Measurements from ENCODE around the gene G3BP1.

DNA sequence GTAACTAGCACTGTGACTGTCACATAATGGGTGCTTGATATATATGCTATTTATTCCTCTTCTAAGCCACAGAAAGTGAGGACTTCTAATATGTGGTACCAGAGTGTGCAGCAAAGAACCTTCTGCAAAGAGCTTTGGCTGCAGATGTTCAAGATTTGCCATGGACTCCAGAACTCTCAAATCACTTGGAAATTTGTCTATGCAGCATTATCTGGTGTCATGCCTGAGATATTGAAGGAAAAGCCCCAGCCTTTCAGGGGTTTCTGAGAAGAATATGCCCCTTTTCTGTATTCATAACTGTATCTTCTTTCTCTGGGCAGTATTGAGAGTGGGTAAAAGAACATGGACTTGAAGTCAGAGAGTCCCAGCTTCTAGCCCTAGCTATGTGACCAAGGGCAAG is 4.8 kb upstream of the G3BP1 start:
- TF ChIP-seq, protein P1, sequence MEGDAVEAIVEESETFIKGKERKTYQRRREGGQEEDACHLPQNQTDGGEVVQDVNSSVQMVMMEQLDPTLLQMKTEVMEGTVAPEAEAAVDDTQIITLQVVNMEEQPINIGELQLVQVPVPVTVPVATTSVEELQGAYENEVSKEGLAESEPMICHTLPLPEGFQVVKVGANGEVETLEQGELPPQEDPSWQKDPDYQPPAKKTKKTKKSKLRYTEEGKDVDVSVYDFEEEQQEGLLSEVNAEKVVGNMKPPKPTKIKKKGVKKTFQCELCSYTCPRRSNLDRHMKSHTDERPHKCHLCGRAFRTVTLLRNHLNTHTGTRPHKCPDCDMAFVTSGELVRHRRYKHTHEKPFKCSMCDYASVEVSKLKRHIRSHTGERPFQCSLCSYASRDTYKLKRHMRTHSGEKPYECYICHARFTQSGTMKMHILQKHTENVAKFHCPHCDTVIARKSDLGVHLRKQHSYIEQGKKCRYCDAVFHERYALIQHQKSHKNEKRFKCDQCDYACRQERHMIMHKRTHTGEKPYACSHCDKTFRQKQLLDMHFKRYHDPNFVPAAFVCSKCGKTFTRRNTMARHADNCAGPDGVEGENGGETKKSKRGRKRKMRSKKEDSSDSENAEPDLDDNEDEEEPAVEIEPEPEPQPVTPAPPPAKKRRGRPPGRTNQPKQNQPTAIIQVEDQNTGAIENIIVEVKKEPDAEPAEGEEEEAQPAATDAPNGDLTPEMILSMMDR (conservative IDR thresholded peaks at IDR 0.05; ENCODE audit: low read length), result no peak
- no peak for TF ChIP-seq EZH2phosphoT487 (IDR thresholded peaks at IDR 0.05; ENCODE audit: borderline replicate concordance, low read depth, low read length)

Measured in OCI-LY7 (cell line).